Measurements from ENCODE around the gene GAS1. TPM values are rescaled to one million over a fixed set of nuclear protein-coding genes. Genes with fewer than 3 reads are reported as not detected.

The GAS1 gene
- total RNA-seq, 1 donor from 2014 or later = 1.6 TPM

DNA sequence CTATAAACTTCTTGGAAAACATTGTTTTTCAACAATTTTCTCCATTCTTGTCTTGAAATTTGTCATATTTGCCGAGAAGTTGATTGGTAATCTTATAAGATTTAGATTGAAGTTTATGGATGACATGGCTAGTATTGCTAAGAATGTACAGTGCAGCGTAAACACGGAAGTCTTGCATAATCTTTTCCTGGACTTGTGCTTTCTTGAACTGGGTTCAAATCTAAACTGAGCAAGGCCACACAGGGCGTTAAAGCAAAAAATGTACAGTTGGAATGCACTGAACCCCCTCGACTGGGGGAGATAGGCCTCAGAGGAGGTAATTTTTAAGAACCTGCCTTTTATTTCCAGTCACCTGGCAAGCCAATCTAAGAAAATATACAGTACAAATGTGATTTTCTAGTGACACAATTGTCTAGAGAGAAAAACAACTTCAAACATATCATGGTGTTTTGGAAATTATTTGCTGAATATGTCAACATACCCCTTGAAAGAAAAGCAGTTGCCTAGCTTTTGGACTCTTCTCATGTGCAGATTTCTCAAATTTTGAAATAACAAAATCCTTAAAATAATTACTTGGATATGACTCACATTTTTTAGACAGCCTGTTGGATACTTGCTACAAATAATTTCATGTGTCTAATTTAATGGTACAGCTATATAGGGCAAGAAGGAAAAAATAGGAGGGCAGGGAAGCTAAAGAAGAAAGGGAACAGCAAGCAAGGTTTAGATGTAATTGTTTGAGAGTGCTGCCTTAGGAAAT lies 18.5 kb upstream of the GAS1 start:
- no peak for DNase-seq (ENCODE audit: low read depth in 2 of 2)

DNA sequence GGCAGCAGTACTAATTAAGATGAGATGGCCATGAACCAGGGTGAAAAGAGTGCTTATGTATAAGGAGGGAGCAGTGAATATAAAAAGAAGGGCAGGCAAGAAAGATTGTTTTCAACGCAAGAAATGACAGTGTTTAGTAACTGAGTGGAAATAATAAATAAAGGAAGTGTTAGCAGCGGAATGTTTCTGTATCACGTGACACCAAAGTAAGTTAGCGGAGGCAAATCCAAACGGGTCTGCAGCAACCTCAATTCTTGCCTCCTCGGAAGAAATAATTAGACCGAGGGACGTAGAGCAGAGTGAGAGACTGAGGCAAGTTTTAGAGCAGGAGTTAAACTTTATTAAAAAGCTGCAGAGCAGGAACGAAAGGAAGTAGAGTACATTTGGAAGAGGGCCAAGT lies 15.4 kb upstream of the GAS1 start:
- DNase-seq (ENCODE audit: low read depth in 2 of 2) = no peak

DNA sequence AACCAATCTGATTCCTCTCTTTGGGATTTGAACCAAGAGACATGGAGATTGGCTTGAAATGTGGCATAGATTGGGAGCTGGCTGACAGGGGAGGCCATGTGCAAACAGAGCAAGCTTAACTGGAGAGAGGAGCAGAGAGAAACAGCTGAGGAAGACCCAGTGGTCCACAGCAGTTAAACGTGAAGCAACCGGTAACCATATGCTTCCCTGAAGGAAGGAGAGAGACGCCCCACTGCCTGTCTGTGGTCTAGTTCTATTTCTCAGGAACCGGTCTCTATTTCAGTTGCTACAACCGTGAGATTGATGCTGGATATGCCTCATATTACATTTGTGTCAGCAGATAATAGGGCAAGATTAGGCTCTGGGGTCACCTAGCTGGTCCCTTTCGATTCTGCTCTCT lies 13.6 kb upstream of the GAS1 start:
- no peak for DNase-seq (ENCODE audit: low read depth in 2 of 2)

DNA sequence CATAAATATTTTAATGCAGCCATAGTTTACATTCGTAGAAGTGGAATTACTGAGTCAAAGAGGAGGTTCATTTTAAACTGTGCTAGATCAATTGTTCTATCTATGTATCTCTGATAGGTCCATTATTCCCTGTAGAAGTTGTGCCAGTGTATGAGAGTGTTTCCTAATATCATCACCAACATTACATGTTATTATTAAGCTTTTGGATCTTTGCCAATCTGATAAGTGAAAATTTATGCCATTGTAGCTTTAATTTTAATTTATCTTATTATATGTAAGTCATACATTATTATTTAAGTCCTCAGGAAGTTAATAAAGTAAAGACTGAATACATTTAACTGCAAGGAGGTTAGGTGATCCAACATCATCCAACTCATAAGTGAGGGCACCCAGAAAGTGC lies 10.9 kb upstream of the GAS1 start:
- no peak for DNase-seq (ENCODE audit: low read depth in 2 of 2)

DNA sequence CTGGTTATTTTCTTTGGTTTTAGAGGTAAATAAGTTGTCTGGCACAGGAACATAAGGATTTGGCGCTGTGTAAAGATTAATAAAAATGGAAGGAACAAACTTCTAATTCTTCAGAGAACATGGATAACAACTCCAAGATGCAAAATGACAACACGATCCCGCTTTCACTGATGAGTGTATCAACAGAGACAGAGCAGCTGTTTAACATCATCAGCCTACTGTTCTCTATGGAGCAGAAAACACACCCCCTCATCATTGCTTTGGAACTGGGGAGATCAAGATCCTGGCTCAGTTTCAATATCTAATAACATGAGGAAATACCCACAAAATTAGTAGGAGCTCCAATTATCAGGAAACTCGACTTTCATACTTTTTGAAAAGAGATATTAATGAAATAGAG lies 8.3 kb upstream of the GAS1 start:
- no peak for DNase-seq (ENCODE audit: low read depth in 2 of 2)

DNA sequence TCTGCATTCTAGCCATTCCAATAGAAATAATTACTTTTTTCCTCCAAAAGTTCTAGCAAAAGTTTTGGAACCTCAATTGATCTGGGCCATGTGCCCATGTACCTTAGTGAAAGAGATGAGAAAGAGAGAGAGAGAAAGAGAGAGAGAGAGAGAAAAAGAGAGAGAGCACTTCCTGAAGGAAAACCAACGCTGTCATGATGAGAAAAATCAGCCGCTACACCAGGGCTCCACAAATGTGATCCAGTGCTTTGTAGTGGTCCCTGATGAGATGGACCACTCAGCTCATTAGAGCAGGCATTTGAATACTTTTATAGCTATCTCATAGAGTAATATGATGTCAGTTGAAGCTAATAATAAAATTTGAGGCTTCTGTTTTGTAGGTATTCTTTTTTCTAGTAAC lies 7.7 kb upstream of the GAS1 start:
- no peak for DNase-seq (ENCODE audit: low read depth in 2 of 2)

DNA sequence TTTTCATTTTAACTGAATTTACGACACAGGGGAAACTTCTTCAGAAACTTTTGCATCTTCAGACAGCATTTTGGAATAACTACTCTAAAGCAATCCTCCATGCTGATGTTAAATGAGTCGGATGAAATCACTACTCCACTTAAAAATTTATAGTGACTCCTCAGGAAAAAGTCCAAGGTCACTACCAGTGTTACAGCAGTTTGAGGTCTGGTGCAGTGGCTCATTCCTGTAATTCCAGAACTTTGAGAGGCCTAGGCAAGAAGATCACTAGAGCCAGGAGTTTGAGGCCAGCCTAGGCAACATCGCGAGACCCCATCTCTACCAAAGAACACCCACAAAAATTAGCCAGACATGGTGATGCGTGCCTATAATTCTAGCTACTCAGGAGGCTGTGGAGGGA lies 5.9 kb upstream of the GAS1 start:
- DNase-seq (ENCODE audit: low read depth in 2 of 2) = no peak

DNA sequence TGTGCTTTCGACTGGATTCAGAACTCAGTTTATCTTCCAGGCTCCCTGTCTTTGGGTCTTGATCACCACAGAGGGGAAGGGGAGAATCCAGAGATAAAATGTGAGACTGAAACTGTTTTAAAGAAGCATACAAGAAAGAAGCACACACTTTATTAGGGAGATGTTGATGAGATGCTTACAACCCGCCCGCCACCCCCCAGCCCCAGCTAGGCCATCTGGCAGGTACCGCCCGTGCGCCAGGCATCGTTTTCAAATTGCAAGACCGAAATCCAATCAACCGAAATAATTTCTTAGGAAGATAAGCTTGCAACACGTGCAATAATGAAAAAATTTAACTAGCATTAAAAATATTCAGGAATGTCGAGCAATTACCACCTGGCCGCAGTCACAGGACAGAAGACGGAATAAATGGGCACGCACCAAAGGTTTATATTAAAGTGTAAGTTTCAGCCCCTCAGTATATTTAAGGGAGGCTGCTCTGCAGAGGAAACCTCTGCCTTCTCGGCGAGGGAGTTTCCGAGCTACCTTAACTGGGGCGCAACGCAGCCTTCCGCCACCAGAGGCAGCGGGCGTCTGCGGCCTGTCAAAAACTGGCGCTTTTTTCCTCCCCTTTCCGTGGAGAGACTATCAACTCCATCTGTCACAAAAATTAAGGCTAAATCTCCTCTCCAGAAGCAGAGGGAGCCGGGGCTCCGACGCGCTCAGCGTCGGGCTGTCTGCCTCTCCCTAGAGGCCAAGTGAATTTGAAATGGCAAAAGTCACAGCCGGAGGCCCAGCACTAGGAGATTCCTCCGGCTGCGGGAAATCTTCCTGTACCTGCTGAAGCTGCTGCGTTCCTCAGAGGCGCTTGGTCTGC lies 996 bp upstream of the GAS1 start:
- peak; percentile 71 to 78 for DNase-seq (ENCODE audit: low read depth in 2 of 2)

DNA sequence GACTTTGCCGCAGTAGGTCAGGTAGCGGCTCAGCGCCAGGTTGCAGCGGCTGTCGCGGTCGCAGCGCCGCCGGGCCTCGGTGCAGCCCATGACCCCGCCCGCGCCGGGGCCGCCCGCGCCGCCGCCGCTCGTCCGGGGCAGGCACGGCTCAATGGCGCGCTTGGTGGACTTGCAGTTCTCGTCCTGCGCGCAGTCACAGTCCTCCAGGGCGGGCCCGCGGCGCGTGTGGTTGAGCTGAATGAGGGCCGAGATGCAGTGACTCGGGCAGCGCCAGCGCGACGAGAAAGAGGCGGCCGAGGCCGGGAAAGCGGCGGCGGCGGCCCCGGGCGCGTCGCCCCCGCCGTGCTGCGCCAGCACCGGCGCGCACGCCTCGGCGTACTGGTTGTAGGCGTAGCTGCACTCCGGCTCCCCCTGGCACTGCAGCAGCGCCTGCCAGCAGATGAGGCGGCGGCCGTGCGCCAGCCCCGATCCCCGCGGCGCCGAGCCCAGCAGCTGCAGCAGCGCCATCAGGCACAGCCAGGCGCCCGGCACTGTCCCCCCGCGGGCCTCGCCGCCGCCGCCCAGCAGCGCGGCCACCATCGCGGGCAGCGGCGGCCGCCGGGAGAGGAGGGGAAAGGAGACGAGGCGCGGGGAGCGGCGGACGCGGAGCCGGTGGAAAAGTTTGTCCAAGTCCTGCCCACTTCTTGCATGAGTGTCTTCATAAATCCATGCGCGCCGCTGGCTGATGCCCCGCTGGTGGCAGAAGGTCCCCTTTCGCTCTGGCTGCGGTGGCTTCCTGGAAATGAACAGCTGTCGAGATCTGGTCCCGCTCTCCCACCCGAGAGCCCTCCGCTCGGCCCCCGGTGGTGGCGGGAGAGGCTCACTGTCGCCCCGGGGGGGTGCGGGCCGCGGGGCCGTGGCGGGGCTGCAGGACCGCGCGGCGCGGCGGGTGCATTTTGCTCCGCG lies 833 bp downstream of the GAS1 start:
- peak; percentile 73 to 87 for DNase-seq (ENCODE audit: low read depth in 2 of 2)

DNA sequence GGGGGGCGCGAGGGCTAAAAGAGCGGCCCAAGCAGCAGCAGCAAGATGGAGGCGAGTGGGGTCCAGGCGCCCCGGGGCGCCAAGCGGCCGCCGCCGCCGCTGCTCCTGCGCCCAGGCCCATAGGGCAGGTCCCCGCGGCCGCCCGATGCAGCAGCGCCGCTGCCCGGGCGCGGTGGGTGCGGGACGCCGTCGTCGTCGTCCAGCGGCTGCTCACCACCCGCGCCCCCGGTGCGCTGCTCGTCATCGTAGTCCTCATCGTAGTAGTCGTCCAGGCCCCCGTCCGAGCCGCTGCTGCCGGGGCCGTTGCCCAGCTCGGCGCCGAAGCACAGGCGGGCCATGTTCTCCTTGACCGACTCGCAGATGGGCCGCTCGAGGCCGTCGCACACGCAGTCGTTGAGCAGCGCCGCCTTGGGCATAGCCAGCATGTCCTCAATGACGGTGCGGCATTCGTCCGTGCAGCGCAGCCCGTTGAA lies 1.5 kb downstream of the GAS1 start:
- DNase-seq (ENCODE audit: low read depth in 2 of 2) = peak; percentile 25 to 48

DNA sequence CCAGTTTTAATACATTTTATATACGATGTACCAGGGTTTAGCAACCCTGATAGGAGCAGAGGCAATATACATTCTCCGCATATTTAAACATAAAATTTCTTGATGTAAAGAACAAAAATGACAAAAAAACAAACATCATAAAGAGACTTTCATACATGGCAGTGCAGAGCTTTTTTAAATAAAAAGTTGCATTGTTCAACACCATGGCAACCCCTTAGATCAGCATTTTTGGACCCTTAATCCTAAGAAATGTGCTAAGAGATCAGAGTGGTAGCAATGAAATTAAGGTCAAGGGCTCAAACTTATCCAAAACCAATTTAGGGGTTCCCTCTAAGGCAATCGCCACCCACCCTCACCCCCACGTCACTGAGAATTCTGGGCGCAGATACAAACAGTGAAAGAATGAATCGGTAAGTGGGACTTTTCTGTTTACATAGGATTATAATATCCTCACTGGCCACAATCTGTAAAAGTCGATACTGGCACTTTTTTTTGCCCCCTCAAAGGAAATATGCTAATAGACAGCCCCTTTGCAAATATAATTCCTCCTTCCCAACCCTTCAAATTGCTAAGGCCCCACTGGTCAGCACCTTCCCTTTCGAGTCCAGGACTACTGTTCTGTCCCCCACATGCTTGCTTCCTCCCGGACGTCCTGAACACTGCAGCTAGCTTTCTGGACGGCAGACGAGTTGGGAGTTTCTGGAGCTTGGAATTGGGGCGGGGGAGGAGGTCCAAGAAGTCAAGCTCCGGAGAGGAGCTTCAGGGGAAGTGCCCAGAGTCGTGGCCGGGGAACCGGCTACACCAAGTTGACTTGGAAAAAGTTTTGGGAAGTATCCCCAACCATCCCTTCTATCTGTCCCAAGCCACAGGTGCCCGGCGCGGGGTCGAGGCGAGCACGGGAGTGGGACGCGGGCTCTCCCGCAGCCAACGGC lies 2.2 kb downstream of the GAS1 start:
- peak in 1 of 2 donors; percentile 12 for DNase-seq (ENCODE audit: low read depth in 2 of 2)

DNA sequence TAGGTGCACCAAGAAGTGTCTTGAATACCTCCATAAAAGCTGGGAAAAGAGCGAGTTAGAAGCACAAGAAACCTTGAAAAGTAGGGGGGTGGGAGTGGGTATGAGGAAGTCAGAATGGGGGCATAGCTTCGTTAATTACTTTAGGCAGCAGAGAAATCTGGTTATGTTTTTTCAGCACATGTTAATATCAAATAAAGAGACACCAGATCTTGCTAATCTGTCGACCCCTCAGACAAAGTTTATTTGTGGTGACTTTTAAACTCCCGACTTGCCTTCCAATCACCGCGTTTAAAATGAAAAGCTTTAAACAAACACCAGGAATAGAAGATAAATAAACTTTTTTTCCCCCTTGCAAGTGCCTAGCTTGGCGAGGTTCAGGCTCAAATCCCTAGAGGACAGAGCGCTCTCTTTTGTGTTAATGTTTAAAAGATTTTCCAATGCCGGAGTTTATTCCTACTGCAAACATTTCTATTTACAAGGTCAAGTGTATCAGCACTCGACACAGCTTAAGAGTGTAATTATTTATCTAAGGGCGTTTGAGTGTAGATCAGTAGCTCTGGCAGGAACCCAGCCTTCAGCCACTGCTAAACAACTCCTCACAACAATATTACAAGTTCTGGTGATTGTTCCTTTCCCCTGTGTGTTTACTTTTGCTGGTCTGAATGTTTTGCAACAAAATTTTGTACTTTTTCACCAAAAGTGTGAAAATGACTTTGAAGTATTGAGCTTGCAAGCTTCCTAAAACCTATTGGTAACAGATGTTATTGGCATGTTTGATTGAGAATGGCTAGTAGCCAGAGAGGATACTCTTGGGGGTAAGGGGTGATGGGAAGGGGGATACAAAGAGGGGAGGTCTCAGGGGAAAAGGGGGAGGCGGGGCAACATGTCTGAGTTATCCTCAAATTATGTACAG lies 3.8 kb downstream of the GAS1 start:
- DNase-seq (ENCODE audit: low read depth in 2 of 2) = no peak

DNA sequence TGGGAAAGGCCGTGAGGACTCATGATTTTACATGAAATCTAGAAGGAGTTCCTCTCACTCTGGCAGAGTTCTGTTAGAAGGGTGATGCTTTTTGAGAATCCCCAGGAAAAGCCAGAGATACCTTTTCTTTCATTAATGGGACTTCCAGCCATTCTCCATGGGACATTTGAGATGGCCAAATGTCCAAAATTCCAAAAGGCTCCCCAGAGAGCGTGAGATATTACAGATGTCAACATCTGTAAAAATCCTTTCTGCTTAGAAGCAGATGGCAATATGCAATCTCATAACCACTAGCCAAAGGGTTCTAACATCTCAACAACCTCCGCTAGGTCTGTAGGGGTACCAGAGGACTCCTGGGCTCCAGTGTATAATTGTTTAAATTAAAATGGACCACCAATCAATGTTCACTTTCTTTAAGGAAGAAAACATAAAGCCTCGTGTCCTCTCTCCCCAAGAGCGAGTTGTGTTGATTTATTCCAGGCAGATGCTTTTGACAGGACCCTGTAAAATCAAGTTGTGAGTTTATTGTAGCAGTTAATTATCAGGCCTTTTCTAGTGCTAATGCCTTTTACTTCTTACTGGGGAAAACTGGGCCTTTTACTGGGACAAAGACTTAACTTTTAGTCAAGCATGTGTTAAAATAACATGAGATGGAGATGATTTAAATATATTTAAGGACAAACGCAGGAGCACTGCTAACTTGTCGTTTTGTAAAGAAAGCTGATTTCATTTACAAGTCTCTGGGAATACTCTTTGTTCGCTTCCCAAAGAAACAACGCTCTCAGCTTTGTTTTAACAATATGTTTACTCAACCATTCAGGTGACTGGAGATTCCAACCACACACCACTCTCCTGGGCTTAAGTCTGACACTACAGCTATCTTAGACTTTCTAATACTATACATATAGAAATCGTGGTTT lies 4.8 kb downstream of the GAS1 start:
- DNase-seq (ENCODE audit: low read depth in 2 of 2) = no peak

DNA sequence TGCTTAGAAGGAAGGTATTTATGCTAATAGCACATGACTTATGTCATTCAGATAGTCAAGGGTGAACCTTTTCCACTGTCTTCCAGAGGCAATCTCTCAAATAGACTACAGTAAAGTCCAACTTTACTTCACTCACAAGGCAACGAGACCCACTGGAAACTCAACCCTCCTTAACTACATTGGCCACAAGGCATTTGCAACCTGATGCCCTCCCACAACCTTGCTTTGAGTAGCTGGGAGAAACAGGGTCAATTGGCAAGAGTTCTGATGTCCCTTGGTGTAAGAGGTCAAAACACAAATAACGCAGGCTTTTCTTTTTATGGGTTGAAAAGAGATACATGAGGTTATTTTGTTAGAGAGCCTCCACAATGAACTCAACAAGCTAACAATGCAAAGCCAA lies 6.1 kb downstream of the GAS1 start:
- DNase-seq (ENCODE audit: low read depth in 2 of 2) = no peak

DNA sequence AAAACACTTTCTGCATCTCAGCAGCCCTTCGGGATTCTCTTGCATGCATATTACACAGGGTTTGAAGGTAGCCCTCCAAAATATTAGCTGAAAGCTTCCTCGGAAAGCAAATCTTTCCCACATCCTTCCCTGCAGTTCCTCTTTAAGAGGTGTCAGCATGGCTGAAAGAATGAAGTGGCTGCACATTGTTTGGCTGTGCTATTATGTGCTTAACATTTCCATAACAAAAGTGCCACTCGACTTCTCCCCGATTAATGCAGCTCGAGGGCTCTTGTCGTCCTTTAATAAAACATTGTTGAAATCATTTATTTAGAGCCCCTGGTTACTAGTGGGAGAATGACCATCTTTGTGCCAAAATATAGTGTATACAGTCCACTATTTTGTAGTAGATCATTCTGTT lies 6.5 kb downstream of the GAS1 start:
- no peak for DNase-seq (ENCODE audit: low read depth in 2 of 2)

DNA sequence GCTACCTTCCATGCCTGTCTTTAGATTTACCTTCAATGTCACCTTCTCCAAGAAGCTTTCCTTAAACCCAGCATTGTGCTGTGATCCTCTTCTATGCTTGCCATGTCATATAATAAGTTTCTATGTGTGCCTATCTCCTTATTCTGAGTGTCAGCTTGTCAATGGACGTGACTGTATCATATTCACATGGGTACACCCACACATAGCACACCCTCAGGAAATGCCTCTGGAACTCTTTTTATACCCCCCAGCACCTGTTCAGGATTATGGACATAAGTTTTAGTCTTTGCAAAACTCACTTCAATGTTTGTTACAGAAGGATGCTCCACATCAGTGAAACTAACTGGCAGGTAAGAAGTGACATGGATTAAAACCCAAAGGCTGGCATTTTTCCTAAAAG lies 7.4 kb downstream of the GAS1 start:
- DNase-seq (ENCODE audit: low read depth in 2 of 2) = no peak

DNA sequence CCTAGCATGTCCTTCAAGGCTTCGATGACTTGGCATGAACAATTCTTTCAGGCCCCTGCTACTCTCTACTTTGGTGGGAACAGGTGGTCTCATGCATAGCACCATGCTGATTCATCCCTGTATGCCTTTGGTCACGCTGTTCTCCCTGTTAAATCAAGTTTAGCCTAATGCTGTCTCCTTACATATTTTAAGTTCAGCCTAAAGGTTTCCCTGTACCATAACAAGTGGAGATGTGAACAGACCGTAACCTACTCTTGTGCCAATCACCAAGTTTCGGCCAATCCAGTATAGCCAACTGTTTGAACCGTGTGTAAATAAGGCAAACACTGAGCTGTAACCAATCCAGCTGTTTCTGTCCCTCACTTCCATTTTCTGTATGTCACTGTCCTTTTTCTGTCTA lies 8.0 kb downstream of the GAS1 start:
- no peak for DNase-seq (ENCODE audit: low read depth in 2 of 2)

DNA sequence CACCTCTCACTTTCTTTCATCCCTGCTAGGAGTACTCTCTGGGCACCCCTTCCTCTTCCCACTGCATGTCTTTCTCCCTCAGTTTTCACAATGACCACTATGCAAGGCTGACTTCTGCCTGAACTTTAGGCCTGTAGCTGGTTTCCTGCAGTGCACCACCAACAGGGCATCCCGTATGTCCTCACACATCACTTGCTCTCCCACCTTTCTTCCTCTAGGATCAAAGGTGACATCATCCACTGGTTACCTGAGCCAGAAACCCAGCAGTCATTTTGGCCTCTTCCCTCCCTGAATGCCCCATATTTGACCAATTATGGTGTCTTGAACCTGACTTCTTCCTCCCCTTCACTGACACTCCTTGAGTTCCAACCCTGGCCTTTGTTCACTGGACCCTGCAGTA lies 8.5 kb downstream of the GAS1 start:
- DNase-seq (ENCODE audit: low read depth in 2 of 2) = no peak
